GM21737 (cell line): ENCODE measurements around the gene IGFBP2.

Experiments
- ATAC-seq: cut with Tn5 transposase; IDR thresholded peaks from one replicate; pipeline ENCODE4 v1.9.1; 2021; ENCODE audit warnings: mild to moderate bottlenecking, moderate library complexity; ENCODE audit not compliant: unreplicated experiment

IGFBP2 gene

GRCh38 chr2:216680951-216681629 lies 47.9 kb downstream of the IGFBP2 start:
- ATAC-seq = no peak

GRCh38 chr2:216681683-216682082 lies 48.5 kb downstream of the IGFBP2 start:
- no peak for ATAC-seq

- no peak for ATAC-seq
These were observed 50.6 kb downstream of the IGFBP2 start for GRCh38 chr2:216683846-216684245.

- no peak for ATAC-seq
These were observed 52.2 kb downstream of the IGFBP2 start for GRCh38 chr2:216685327-216685875.

- no peak for ATAC-seq
These were observed 53.9 kb downstream of the IGFBP2 start for GRCh38 chr2:216687111-216687510.

- ATAC-seq = no peak
These were observed 54.4 kb downstream of the IGFBP2 start for GRCh38 chr2:216687646-216688045.

GRCh38 chr2:216688731-216689340 lies 55.6 kb downstream of the IGFBP2 start:
- ATAC-seq = no peak

GRCh38 chr2:216689397-216689796 lies 56.2 kb downstream of the IGFBP2 start:
- no peak for ATAC-seq

- ATAC-seq = no peak
These were observed 57.2 kb downstream of the IGFBP2 start for GRCh38 chr2:216690456-216690852.

- ATAC-seq = no peak
These were observed 57.9 kb downstream of the IGFBP2 start for GRCh38 chr2:216690853-216691741.

GRCh38 chr2:216692636-216693413 lies 59.6 kb downstream of the IGFBP2 start:
- no peak for ATAC-seq

GRCh38 chr2:216693414-216694080 lies 60.3 kb downstream of the IGFBP2 start:
- no peak for ATAC-seq

- no peak for ATAC-seq
These were observed 61.0 kb downstream of the IGFBP2 start for GRCh38 chr2:216694082-216694825.

GRCh38 chr2:216694826-216695217 lies 61.6 kb downstream of the IGFBP2 start:
- no peak for ATAC-seq

- ATAC-seq = no peak
These were observed 62.2 kb downstream of the IGFBP2 start, which contains the start of gene IGFBP5 for GRCh38 chr2:216695401-216695821. Gene IGFBP5, minus strand, starts transcription at chr2:216695549. Its CDS starts 774 bp downstream, at chr2:216694775.

GRCh38 chr2:216696321-216696720 lies 63.1 kb downstream of the IGFBP2 start:
- no peak for ATAC-seq

GRCh38 chr2:216696751-216697560 lies 63.7 kb downstream of the IGFBP2 start:
- no peak for ATAC-seq

- ATAC-seq = no peak
These were observed 65.1 kb downstream of the IGFBP2 start for GRCh38 chr2:216698293-216698692.
